ENCODE results near the gene DAP3. TPM values are rescaled to one million over a fixed set of nuclear protein-coding genes. Genes with fewer than 3 reads are reported as not detected.

Gene DAP3
- total and polyA plus RNA-seq, 2 of the 8 experiments (the other 6 are each of a cell fraction or from before 2014, with no cell fraction given), result 66.3 to 87.1 TPM

DNA sequence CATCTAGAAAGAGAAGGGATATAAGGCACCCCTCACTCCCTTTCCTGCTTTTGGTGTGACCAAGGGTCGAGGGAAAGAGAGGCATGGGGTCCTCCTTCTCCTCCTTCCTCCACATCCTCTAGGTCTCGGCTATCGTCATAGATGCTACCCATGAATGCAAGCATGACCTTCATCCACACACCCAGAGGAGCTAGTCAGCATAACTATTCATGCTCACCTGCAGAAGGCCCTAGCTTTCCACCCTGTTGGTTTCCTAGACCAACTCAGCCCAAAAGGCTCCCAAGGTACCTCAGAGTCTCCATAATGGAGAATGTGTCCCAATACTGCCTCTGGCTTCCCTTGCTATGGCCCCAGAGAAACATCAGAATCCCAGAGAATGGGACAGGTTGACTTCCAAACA, 45.7 kb upstream of the DAP3 start (continued):
- TF ChIP-seq, protein P1, sequence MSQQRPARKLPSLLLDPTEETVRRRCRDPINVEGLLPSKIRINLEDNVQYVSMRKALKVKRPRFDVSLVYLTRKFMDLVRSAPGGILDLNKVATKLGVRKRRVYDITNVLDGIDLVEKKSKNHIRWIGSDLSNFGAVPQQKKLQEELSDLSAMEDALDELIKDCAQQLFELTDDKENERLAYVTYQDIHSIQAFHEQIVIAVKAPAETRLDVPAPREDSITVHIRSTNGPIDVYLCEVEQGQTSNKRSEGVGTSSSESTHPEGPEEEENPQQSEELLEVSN (IDR thresholded peaks at IDR 0.05), result no peak
- TF ChIP-seq POLR2AphosphoS5 (IDR thresholded peaks at IDR 0.05; ENCODE audit: low read depth, low read length) (no peak), RFX5 (IDR thresholded peaks at IDR 0.05; ENCODE audit: borderline replicate concordance, low read depth, low read length) (no peak), SP1 (IDR thresholded peaks at IDR 0.05; ENCODE audit: low read depth, low read length) (no peak)
- TF ChIP-seq, protein P2, sequence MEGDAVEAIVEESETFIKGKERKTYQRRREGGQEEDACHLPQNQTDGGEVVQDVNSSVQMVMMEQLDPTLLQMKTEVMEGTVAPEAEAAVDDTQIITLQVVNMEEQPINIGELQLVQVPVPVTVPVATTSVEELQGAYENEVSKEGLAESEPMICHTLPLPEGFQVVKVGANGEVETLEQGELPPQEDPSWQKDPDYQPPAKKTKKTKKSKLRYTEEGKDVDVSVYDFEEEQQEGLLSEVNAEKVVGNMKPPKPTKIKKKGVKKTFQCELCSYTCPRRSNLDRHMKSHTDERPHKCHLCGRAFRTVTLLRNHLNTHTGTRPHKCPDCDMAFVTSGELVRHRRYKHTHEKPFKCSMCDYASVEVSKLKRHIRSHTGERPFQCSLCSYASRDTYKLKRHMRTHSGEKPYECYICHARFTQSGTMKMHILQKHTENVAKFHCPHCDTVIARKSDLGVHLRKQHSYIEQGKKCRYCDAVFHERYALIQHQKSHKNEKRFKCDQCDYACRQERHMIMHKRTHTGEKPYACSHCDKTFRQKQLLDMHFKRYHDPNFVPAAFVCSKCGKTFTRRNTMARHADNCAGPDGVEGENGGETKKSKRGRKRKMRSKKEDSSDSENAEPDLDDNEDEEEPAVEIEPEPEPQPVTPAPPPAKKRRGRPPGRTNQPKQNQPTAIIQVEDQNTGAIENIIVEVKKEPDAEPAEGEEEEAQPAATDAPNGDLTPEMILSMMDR (IDR thresholded peaks at IDR 0.05; ENCODE audit: control extremely low read depth in 1 of 3, insufficient read depth in 1 of 3, low read depth in 1 of 3, low read length in 3 of 3), result no peak
